Breast epithelium (tissue), 3 donors: ENCODE measurements around the gene SLC38A9.

Source experiments
- CTCF ChIP-seq, 3 donors: fragments of 450-650 bp; IDR thresholded peaks; one replicate each; pipeline ENCODE4 v1.5.1; 2016 to 2017; ENCODE audit warnings: antibody characterized with exemption in 3 of 3, mild to moderate bottlenecking in 3 of 3, moderate library complexity in 3 of 3
- POLR2A ChIP-seq: fragments of 450-650 bp; IDR thresholded peaks from one replicate; pipeline ENCODE4 v1.6.1; 2016; ENCODE audit warnings: antibody characterized with exemption, mild to moderate bottlenecking, moderate library complexity
- POLR2AphosphoS5 ChIP-seq, 3 donors: sonication (generic); formaldehyde crosslinking; IDR thresholded peaks; one replicate each; pipeline ENCODE4 v1.6.1; 2017; ENCODE audit warnings: antibody characterized with exemption in 3 of 3

DNA sequence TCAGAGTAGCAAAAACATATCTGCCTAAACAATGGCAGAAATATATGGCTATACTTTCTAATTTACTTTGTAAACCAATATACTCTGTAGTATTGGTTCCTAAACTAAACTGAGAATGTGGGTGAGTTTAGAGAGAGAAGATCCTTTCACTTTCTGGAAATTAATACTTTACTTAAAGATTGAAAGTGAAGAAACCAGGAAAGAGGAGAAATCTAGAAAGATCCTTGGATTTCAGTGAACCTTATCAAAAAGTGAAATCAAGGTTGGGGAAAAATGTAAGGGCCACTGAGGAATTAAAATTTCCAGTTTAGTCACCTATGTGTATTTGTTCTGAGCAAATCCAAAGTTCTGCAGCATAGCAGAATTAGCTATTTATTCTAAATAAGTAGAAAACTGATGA is 5.9 kb downstream of the SLC38A9 start:
- TF ChIP-seq CTCF (IDR thresholded peaks at IDR 0.05) = no peak
- TF ChIP-seq POLR2A = no peak
- no peak for TF ChIP-seq POLR2AphosphoS5 (IDR thresholded peaks at IDR 0.05)
